ENCODE measurements around the gene BTD.

GRCh38 chr3:15654891-15655290, 53.3 kb downstream of the BTD start:
- TF ChIP-seq SUZ12 (IDR thresholded peaks at IDR 0.05; ENCODE audit: extremely low read depth, insufficient read depth, insufficient read length) (no peak), ZNF274 (IDR thresholded peaks at IDR 0.05; ENCODE audit: low read depth, low read length) (no peak)

Data from NT2/D1 (cell line).